Lower lobe of right lung (tissue), 2 donors: ENCODE measurements around the gene GPR146. TPM values are rescaled to one million over a fixed set of nuclear protein-coding genes. Genes with fewer than 3 reads are reported as not detected.
A peak's percentile ranks its signal among the peaks of the same experiment; 100 is the strongest.

Experiments used
- ATAC-seq, 2 donors: fragments of 200-7000 bp; cut with Tn5 transposase; one replicate each; pipeline ENCODE4 v1.9.1; 2020 to 2022; ENCODE audit warnings: mild to moderate bottlenecking in 2 of 2, moderate library complexity in 2 of 2
- DNase-seq: peaks from one replicate; pipeline ENCODE4 v3.0.0-alpha.2; 2020
- H3K27ac ChIP-seq: fragments of 200-600 bp; one replicate; pipeline ENCODE4 v1.8.0; 2022
- H3K27me3 ChIP-seq: fragments of 200-600 bp; one replicate; pipeline ENCODE4 v1.8.0; 2022; ENCODE audit warnings: low read depth
- H3K36me3 ChIP-seq: fragments of 200-600 bp; one replicate; pipeline ENCODE4 v1.8.0; 2022; ENCODE audit warnings: mild to moderate bottlenecking
- H3K4me1 ChIP-seq: fragments of 200-600 bp; one replicate; pipeline ENCODE4 v1.8.0; 2022
- H3K4me3 ChIP-seq: fragments of 200-600 bp; one replicate; pipeline ENCODE4 v1.8.0; 2022; ENCODE audit warnings: mild to moderate bottlenecking
- H3K9me3 ChIP-seq: fragments of 200-600 bp; one replicate; pipeline ENCODE4 v1.8.0; 2022
- CTCF ChIP-seq: fragments of 200-600 bp; IDR thresholded peaks from one replicate; pipeline ENCODE4 v1.8.0; 2022; ENCODE audit warnings: antibody characterized with exemption, mild to moderate bottlenecking
- intact Hi-C: fragments of 100-400 bp; cut with DNase I; formaldehyde crosslinking; loops from one replicate; pipeline ENCODE4 v1.11.0; 2022
- total RNA-seq: library from RNA; stranded (reverse); fragmentation: NEBNext Ultra II Directional; extraction: Animal tissue kit (Norgen Biotek cat#: 25700); gene quantifications from one replicate; pipeline ENCODE4 v1.2.1, GENCODE V29; 2021
- donor health status: DM: no; HTN: yes; CAD: no; lungs with severe emphysema.

Gene GPR146
- total RNA-seq, 1 donor from 2014 or later, result 44.8 TPM

GRCh38 chr7:1061180-1061579, 16.8 kb downstream of the GPR146 start:
- Histone ChIP-seq H3K4me3 (no peak overlapping the region), H3K9me3 (no peaks in the 10 kb centered on the region), H3K36me3 (peaks cover 19% of the 10 kb centered on the region), H3K27ac (peak overlapping the region; percentile 77), H3K27me3 (no peaks in the 10 kb centered on the region), H3K4me1 (peaks cover 33% of the 10 kb centered on the region)
- no peak for ATAC-seq
- intact Hi-C loops, result loop anchor here (5.0 kb wide), 1 partner anchor 69 kb away; no protein-coding TSS in a partner anchor
- DNase-seq, result no peak
- no peak for TF ChIP-seq CTCF

DNA sequence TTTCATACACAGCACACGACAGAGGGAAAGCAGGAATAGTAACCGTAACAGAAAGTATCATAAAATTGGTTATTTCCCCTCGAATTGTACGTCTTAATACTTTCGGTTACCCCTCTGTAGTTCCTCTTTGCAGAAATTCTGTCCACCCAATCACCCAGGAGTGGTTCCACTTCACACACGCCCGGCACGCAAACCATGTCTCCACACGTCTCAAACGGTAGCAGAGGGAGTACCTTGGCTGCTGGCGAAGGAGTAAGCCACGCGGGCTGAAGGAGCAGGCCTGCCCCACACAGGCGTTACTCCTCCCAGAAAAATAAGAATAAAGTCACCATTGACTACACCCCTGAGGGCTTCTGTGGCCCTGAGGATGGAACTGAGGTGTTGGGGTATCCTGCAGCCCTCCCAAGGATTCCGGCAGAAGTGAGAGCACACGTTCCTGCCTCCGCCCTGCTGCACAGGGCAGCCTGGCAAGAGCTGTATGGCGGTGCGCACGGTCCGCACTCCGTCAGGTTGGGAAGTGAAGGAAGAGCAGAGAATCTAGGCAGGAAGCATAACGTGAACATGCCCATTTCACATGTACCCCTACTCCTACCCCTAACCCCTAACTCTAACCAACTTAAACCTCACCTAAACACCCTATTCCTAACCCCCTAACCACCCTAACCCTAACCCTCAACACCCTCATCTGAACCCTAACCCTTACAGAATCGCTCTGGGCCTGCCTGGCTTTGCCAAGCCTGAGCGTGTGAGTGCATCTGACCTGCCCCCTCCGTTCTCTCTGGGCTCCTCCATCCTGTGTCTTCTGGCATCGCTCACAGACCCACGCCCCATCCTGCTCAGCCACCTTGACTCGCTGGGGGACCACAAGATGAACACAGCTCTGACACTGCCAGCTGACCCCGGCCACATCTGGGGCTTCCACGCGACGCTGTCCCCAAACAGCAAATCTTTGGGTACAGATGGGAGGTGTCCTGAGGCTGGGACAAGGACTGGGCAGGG, 18.2 kb downstream of the GPR146 start:
- ATAC-seq (no peak), DNase-seq (no peak)
- H3K27me3 ChIP-seq, result no peaks in the 10 kb centered on the region
- no peak overlapping the region for H3K4me3 ChIP-seq
- no peak for TF ChIP-seq CTCF
- no peaks in the 10 kb centered on the region for H3K9me3 ChIP-seq
- peaks cover 30% of the 10 kb centered on the region for H3K4me1 ChIP-seq
- peaks cover 15% of the 10 kb centered on the region for H3K36me3 ChIP-seq
- no peak overlapping the region for H3K27ac ChIP-seq
- intact Hi-C loops, result loop anchor here (5.0 kb wide), 1 partner anchor 70 kb away; no protein-coding TSS in a partner anchor

GRCh38 chr7:1063361-1063760, 19.0 kb downstream of the GPR146 start:
- no peaks in the 10 kb centered on the region for H3K27me3 ChIP-seq
- peaks cover 7% of the 10 kb centered on the region for H3K36me3 ChIP-seq
- intact Hi-C loops, result loop anchor here (5.0 kb wide), 1 partner anchor 71 kb away; no protein-coding TSS in a partner anchor
- DNase-seq (no peak), ATAC-seq (no peak)
- peaks cover 30% of the 10 kb centered on the region for H3K4me1 ChIP-seq
- H3K9me3 ChIP-seq, result no peaks in the 10 kb centered on the region
- no peak overlapping the region for H3K4me3 ChIP-seq
- no peak overlapping the region for H3K27ac ChIP-seq
- no peak for TF ChIP-seq CTCF

DNA sequence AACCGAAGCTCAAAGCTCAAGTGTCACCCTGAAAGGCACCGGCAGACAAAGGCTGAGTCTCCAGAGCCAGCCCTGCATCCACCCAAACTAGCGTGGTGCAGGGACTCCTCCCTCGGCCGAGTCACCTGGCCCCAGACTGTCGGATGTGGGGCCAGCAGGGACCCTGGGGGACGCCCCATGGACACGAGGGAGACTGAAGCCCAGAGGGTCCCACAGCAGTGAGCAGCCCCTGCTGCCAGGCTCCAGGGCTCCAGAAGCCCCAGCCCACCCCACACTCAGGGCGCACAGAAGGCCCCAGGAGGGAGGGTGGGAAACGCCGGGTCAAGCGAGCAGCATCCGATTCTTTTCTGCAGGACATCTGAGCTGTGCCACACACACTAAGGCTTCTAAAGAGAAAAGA, 20.2 kb downstream of the GPR146 start:
- TF ChIP-seq CTCF, result no peak
- H3K27ac ChIP-seq, result no peak overlapping the region
- intact Hi-C loops, result loop anchor here (5.0 kb wide), 1 partner anchor 72 kb away; no protein-coding TSS in a partner anchor
- H3K27me3 ChIP-seq, result no peaks in the 10 kb centered on the region
- peaks cover 30% of the 10 kb centered on the region for H3K4me1 ChIP-seq
- ATAC-seq, result no peak
- no peaks in the 10 kb centered on the region for H3K9me3 ChIP-seq
- DNase-seq, result no peak
- H3K4me3 ChIP-seq, result no peak overlapping the region
- no peaks in the 10 kb centered on the region for H3K36me3 ChIP-seq

DNA sequence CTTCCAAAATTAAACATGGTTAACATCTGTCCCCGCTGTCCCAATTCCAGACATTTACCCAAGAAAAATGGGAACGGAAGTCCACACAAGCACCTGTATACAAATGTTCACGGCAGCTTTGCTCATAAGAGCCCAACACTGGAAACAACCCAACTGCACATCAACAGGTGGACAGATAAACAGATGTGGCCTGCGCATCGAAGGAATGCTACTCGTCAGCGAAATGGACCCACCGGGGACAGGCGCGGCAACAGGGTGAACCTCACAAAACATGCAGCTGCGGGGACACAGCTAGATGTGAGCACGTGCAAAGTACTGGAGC, 20.9 kb downstream of the GPR146 start:
- H3K4me3 ChIP-seq, result no peak overlapping the region
- TF ChIP-seq CTCF, result no peak
- no peak for ATAC-seq
- H3K36me3 ChIP-seq, result no peaks in the 10 kb centered on the region
- intact Hi-C loops, result no loop called here
- H3K9me3 ChIP-seq, result no peaks in the 10 kb centered on the region
- DNase-seq, result no peak
- no peak overlapping the region for H3K27ac ChIP-seq
- H3K4me1 ChIP-seq, result peaks cover 27% of the 10 kb centered on the region
- no peaks in the 10 kb centered on the region for H3K27me3 ChIP-seq
